GM19193 (cell line): ENCODE measurements around the gene ORM1.
"Not testable (repeated sequence)": the region's sequence is repeated elsewhere in the genome, so short reads cannot be mapped to it uniquely, and the experiment has no call there.

Experiments
- POLR2A ChIP-seq: IDR thresholded peaks from 4 replicates; pipeline ENCODE4 v1.6.1; 2011; ENCODE audit not compliant: insufficient read depth, insufficient read length; ENCODE audit errors: extremely low read depth

Gene ORM1

DNA sequence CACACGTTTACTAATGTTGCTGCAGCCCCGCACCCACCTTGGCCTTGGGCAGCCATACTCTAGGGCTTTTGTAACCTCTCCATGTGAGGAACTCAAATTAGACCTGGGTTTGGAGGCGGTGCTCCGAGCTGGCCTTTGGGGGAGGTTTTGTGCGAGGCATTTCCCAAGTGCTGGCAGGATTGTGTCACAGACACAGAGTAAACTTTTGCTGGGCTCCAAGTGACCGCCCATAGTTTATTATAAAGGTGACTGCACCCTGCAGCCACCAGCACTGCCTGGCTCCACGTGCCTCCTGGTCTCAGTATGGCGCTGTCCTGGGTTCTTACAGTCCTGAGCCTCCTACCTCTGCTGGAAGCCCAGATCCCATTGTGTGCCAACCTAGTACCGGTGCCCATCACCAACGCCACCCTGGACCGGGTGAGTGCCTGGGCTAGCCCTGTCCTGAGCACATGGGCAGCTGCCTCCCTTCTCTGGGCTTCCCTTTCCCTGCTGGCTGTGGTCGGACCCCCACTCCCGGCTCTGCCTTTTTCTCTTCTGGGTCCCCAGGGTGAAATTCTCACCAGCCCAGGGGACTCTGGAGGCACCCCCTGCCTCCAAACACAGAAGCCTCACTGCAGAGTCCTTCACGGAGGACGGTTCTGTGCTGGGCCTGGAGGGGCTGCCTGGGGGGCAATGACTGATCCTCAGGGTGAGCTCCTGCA lies at the start of gene ORM1:
Gene ORM1, plus strand, starts transcription at position 268 of the 701 bp plus-strand sequence. Its CDS starts 36 bp downstream, at position 304.
- TF ChIP-seq POLR2A, result not testable (repeated sequence)

DNA sequence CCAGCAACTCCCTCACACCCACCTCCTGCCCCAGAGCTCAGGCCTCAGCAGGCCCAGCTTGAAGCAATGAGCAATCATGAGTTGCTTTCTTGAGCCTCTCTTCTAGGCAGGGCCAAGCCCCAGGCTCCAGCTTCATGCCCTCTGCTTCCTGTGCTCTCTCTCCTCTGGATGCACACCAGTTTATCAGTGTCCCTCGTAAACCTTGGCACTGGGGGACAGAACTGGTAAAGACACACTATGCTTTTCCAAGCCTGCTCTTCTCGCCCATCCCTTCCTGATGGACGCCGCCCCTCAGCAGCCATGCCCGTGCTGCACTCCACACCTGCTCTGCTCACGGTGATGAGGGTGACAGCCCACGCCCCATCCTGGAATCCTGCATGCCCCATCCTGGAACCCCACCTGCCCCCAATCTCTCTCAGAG lies 49.4 kb upstream of the ORM1 start:
- no peak for TF ChIP-seq POLR2A

DNA sequence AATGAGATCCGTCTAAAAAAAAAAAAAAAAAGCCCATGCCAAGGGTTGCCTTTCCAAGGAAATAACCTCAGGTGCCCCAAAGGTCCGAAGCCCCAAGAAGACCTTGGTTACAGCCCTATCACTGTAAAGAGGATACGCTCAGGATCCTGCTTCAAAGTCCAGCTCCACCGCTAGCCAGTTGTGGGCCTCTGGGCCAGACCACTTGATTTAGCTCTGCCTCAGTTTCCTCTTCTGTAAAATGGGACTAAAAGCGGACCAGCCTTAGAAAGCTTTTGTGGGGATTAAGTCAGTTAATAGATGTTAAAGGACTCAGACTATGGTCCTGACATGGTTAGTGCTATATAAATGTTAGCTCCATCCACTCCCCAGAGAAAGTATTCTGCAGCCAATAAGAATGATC lies 48.7 kb upstream of the ORM1 start:
- no peak for TF ChIP-seq POLR2A

DNA sequence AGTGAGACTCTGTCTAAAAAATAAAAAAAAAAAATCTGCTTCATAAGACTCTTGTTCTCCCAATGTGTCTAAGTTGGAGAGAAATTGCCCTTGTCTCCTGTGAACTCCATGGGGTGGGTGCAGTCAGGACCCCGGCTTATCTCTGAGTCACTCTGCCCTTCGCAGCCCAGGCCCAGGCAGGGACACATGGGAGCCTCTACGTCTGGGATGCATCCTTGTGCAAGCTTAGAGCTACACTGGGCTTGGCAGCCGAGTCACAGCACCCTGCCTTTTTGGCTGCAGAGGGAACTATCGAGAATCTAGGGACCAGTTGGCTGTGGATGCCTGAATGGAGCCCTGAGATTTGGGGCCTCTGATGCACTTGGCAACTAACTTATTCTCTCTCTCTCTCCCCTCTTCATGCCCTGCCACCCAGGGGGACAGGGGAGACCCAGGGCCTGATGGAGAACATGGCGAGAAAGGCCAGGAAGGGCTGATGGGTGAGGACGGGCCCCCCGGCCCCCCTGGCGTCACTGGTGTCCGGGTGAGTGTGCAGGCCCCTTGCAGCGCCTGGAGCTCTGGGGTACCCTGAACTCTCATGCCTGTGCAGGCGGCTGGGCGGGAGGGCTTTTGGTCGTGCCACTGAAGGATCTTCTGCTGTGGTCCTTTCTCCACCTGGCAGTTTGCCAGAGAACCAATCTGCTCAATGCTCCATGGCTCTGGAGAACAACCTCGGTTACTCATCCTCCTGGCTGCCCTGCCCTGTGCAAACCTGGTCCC lies 47.5 kb upstream of the ORM1 start:
- no peak for TF ChIP-seq POLR2A

DNA sequence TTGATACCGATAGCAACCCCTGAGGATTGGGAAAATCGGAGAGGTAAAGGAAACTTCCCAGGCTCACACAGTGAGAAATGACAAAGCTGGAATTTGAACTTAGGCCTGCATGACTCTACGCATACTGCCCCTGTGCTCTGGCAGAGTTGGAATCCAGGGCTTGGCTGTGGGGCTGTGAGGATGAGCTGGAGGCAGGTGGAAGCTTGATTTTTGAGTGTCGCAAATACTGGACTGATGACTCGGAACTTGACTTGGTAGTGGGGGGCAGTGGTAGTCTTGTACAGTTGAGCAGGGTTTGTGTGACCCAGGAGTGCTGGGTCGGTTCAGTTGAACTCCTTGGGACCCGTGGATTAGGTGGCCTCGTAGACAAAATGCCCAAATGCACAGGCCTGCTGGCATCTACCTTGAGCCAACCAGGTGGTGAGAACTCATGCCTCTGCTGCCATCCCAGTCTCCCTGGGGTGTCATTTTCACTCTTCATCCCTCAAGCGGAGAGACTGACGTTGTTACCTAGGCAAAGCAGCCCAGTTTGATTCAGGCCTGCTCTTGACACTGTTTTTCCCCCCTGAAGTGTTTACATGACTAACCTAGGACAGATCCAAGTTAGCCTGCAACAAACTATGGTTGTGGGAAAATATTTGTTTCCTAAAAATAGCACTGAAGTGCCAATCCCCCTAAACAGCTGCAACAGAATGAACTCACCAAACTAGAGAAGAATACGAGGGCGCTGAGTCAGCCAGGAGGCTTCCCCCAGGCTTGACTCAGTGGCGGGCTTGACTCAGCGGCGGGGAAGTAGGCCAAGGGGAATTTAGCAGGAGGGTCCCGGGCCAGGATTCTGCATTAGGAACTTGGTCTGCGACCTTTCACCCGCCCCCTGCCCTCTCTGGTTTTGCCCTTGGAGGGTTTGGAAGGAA lies 45.7 kb upstream of the ORM1 start:
- TF ChIP-seq POLR2A, result no peak

DNA sequence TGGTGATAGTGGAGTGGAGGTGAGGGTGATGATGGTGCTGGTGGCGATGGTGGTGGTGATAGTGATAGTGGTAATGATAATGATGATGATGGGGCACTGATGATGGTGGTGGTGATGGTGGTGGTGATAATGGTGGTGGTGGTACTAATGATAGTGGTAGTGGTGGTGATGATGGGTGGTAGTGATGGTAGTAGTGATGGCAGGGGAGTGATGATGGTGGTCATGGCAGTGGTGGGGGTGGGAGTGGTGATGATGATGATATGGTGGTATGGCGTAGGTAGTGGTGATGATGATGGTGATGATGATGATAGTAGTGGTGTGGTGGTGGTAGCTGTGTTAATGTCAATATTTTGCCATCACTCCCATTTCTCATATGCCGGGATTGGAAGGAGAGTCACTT lies 44.5 kb upstream of the ORM1 start:
- no peak for TF ChIP-seq POLR2A

DNA sequence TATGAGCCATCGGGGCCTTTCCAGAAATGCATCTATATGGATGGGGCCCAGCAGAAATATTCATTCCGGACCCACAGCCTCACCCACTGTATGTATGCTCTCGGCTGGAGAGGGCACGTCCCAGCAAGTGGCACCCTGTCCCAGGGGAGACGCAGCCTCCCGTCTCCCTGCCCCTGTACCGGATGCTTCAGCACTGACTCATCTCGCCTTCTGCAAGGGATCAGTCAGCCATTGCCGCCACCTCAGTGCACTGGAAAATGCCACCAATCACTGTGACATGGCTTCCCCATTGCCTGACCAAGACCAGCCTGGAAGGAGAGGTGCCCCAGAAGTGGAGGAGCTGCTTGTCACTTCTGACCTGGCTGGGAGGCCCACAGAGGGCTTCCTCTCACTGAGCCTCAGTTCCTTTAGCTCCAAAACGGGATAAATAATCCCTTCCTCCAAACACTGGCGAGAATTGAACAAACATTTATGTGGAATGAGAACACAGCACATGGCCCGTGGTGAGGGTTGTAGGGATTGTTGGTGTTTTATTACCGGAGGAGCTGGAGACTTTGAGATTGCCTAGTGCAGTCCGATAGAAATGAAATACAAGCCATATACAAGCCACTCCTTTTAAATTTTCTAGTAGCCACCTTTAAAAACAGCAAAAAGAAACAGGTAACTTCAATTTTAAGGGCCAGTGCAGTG lies 43.9 kb upstream of the ORM1 start:
- no peak for TF ChIP-seq POLR2A

DNA sequence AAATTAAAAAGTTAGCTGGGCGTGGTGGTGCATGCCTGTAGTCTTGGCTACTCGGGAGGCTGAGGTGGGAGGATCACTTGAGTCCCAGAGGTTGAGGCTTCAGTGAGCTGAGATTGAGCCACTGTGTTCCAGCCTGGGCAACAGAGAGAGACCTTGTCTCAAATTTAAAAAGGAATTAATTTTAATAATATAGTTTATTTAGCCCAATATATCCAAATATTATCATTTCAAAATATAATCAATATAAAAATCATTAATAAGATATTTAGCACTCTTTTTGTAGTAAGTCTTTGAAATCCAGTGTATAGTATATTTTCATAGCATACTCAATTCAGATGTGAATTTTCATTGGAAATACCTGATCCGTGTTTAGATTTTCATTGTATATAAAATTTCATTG lies 43.2 kb upstream of the ORM1 start:
- TF ChIP-seq POLR2A, result no peak

DNA sequence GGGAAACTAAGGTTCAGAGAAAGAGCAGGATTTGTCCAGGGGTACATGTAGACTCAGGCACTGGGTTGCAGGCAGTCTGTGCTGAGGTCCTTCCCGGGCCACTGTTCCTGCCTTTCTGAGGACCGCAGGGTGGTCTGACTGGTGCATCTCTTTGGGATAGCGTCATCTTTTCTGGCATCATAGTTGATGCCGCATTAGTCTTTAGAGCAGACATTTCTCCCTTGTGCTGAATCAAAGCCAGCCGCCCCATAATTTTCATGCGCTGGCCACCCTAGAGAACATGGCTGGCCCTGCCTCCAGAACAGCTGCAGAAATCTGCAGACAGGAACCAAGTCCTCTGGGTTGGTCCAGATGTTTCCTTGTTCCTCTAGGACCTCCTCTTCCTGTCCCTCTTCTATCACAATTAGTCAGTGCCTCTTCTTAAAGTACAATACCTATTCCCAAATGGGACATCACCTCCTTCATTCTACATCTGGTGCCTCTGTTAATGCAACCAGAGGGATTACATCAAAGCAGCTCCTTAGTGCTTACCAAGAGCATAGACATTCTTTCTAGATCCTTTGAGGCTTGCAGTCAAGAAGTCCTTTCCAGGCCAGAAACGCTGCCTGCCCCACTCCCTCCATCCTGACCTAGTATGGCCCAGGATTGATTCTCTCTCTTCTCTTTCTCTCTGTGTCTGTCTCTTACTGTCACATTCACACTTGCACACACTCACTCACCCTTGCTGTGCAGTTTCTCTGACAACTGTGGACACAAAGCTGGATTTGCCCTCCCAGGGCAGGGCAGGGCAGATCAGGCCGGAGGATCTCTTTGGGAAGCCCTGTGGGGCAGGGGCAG lies 42.0 kb upstream of the ORM1 start:
- no peak for TF ChIP-seq POLR2A

DNA sequence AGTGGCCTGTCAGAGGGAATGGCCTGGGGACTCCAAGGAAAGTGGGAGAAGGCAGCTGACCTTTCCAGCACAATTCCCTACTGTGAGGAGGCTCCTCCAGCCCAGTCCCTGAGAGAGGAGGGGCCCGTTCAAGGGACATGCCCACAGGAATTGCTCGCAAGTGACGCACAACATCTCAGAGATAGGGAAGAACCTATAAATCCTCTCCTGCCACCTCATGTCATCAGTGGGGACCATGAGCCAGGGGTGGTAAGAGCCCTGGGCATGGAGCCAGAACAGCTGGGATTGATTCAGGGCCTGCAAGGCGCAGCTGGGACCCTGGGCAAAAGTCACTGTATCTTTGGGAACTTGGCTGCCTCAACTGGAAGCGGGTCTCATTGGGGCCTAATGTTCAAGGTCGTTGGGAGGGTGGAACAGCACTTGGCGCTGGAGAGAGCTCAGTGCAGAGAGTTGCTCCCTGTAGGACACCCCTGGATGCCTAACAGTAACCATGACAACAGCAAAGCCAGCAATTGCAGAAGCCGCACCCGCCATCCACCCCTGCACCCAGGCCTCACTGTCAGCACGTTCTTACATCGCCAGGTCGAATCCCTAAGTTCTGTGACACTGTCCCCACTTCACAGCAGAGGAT lies 41.3 kb upstream of the ORM1 start:
- no peak for TF ChIP-seq POLR2A

DNA sequence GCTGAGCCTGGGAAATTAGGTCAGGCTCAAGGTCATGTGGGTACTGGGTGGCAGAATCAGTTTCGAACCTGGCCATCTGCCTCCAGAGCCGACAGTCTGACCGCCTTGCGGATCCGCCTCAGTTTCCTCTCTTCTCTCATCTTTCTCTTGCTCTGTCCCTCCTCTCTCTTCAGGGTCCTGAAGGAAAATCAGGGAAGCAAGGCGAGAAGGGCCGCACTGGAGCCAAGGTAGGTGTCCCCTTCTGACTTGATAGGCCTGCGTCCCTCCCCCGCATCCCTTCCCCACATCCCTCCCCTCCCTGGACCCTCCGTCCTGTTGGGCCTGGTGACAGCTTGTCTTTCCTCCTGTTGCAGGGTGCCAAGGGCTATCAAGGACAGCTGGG lies 40.8 kb upstream of the ORM1 start:
- TF ChIP-seq POLR2A, result no peak

DNA sequence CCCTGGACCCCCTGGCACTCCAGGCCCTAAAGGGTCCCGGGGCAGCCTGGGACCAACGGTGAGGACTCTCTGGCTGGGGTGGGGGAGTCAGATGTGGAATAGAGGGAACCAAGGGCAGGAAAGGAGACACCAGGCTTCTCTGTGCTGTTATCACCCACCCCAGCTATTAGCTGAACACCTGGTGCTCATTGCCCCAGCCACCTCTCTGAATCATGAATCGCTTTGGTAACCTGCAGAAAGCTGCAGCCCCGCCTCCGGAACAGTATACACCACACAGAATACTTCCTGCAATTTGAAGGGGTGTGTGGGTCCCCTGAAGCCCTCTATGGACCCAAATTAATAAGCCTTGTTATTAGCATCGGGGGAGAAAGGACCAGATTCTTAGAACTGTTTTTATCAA lies 40.4 kb upstream of the ORM1 start:
- TF ChIP-seq POLR2A, result no peak

DNA sequence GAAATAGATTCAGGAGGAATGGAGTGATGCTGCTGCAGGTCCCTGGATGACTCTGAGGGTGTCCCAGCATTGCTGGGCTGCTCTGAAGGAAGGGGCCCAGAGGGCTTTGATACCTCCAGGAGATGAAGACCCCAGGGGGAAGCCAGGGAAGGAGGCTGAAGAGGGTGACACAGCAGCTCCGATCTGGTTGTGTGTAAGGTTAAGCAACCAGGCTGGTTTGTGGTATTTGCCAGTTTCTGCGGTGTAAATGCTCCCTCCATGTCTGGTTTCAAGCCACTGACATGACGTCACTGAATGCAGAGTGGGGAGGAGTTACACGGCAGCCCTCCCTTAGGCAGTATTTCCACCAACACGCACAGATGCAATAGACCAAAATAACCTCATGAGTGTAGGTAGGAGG lies 40.0 kb upstream of the ORM1 start:
- TF ChIP-seq POLR2A, result no peak
